Thyroid gland (tissue), 4 donors: ENCODE data around the gene CCDC92. TPM values are rescaled to one million over a fixed set of nuclear protein-coding genes. Genes with fewer than 3 reads are reported as not detected.

Experiments used
- DNase-seq, 2 donors: peaks; one replicate each; pipeline ENCODE4 v3.0.0-alpha.2; 2019
- H3K27ac ChIP-seq, 3 donors: fragments of 200-600 bp; sonication (generic); 1 replicate in 2 of 3; 2 replicates in 1 of 3; pipeline ENCODE4 v1.5.1; 2016 to 2019; ENCODE audit warnings: mild to moderate bottlenecking in 1 of 3, moderate library complexity in 1 of 3
- H3K27me3 ChIP-seq: fragments of 200-600 bp; sonication (generic); one replicate; pipeline ENCODE4 v1.5.1; 2019
- H3K36me3 ChIP-seq, 2 donors: fragments of 200-600 bp; sonication (generic); one replicate each; pipeline ENCODE4 v1.5.1; 2016 to 2019
- H3K4me1 ChIP-seq, 2 donors: fragments of 200-600 bp; sonication (generic); one replicate each; pipeline ENCODE4 v1.5.1; 2017 to 2019
- H3K4me3 ChIP-seq, 3 donors: fragments of 200-600 bp; sonication (generic); replicated peaks in 1 of 3; 1 replicate in 2 of 3; 2 replicates in 1 of 3; pipeline ENCODE4 v1.5.1; 2016; ENCODE audit warnings: mild to moderate bottlenecking in 1 of 3
- H3K9me3 ChIP-seq: fragments of 200-600 bp; sonication (generic); one replicate; pipeline ENCODE4 v1.5.1; 2017
- CTCF ChIP-seq, 6 experiments: fragments of 200-600 bp in 3 of 6; fragments of 450-650 bp in 3 of 6; sonication (generic) in 3 of 6; IDR thresholded peaks; one replicate each; pipeline ENCODE4 v1.5.1; 2016 to 2019; ENCODE audit warnings: antibody characterized with exemption in 6 of 6, mild to moderate bottlenecking in 2 of 6, inconsistent platforms in 1 of 6, moderate library complexity in 1 of 6
- POLR2A ChIP-seq, 2 donors: fragments of 450-650 bp; IDR thresholded peaks; one replicate each; pipeline ENCODE4 v1.6.1; 2017; ENCODE audit warnings: antibody characterized with exemption in 2 of 2, mild to moderate bottlenecking in 2 of 2, moderate library complexity in 1 of 2
- WGBS, 2 donors: methylation state at CpG; one replicate each; pipeline ENCODE4 v1.1.5; 2017; 5-methylcytosine and 5-hydroxymethylcytosine counted together
- intact Hi-C: fragments of 100-400 bp; cut with DNase I; formaldehyde crosslinking; loops from one replicate; pipeline ENCODE4 v1.15.1; 2023
- total RNA-seq, 4 donors: library from RNA; depleted of rRNA; stranded (reverse); fragments of >200 nt; gene quantifications; one replicate each; pipeline ENCODE4 v1.2.3, GENCODE V29; 2016

The CCDC92 gene
- total RNA-seq, 4 donors from 2014 or later = 26.6 to 47.0 (median 39.1) TPM

- peak; percentile 72 to 73 for DNase-seq
- Histone ChIP-seq H3K36me3 (peaks cover 19 to 27% of the 10 kb centered on the region in 2 donors), H3K9me3 (no peaks in the 10 kb centered on the region), H3K4me1 (peaks cover 0 to 24% of the 10 kb centered on the region in 2 donors), H3K4me3 (no peak overlapping the region), H3K27ac (peak overlapping the region; percentile 35 to 72 (median 45)), H3K27me3 (no peaks in the 10 kb centered on the region)
- intact Hi-C loops = no loop called here
- TF ChIP-seq CTCF (IDR thresholded peaks at IDR 0.05) (no peak), POLR2A (IDR thresholded peaks at IDR 0.05) (no peak)
- 89 to 91% methylated on average over 28 to 41 of the region's 46 CpGs for WGBS, 2 donors
Measured at GRCh38 chr12:123936956-123937706, 35.5 kb downstream of the CCDC92 start.

DNA sequence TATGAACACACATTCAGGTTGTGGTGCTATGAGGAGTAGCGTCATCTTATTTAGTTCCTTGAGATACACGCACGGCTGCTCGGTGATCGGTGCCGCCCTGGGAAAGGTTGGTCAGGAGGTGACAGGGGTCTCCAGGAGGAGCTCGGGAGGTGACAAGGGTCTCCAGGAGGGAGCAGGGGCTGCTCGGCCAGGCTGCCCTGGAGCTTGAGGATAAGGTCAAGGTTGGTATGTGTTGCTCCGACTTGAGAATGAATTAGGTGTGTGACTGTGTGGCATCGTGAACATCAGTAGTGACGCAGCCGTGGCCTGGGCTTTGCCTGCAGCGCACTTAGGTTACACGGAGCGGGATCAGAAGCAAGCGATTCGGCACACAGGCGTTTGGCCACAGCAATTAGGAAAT, 36.2 kb downstream of the CCDC92 start:
- peaks cover 0 to 24% of the 10 kb centered on the region in 2 donors for H3K4me1 ChIP-seq
- no peaks in the 10 kb centered on the region for H3K27me3 ChIP-seq
- DNase-seq = no peak
- H3K27ac ChIP-seq = no peak overlapping the region
- WGBS, 2 donors = 94 to 95% methylated on average over 18 of the region's 18 CpGs
- H3K4me3 ChIP-seq = no peak overlapping the region
- TF ChIP-seq CTCF (IDR thresholded peaks at IDR 0.05) = no peak
- no peak for TF ChIP-seq POLR2A (IDR thresholded peaks at IDR 0.05)
- intact Hi-C loops = no loop called here
- H3K36me3 ChIP-seq = peaks cover 12 to 20% of the 10 kb centered on the region in 2 donors
- H3K9me3 ChIP-seq = no peaks in the 10 kb centered on the region

GRCh38 chr12:123935956-123936355, 36.7 kb downstream of the CCDC92 start:
- 95 to 97% methylated on average over 7 of the region's 7 CpGs for WGBS, 2 donors
- no peak for DNase-seq
- H3K4me1 ChIP-seq = peaks cover 0 to 24% of the 10 kb centered on the region in 2 donors
- intact Hi-C loops = no loop called here
- H3K27ac ChIP-seq = no peak overlapping the region
- no peak overlapping the region for H3K4me3 ChIP-seq
- no peaks in the 10 kb centered on the region for H3K27me3 ChIP-seq
- TF ChIP-seq POLR2A (IDR thresholded peaks at IDR 0.05) = no peak
- TF ChIP-seq CTCF (IDR thresholded peaks at IDR 0.05) = no peak
- no peaks in the 10 kb centered on the region for H3K9me3 ChIP-seq
- H3K36me3 ChIP-seq = peaks cover 12 to 17% of the 10 kb centered on the region in 2 donors

DNA sequence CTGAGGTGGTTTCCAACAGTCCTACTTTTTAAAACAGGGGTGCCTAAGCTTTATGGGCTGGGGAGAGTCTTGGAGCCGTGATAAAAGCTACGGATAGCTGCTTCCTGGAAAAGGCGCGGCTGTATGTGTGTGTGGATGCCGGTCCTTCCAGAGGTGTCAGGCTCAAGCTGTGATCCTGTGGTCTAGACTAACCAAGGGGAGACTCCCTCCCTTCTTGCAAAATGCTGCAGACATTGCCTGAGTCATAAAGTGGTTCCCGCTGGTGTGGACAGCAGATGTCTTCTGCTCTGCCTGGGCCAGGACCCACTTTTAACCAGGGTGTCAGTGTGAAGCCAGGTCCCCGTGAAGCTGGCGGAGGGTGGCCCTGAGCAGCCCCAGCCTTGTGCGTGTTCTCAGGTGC, 37.8 kb downstream of the CCDC92 start:
- Histone ChIP-seq H3K36me3 (peaks cover 9 to 13% of the 10 kb centered on the region in 2 donors), H3K4me1 (peaks cover 0 to 24% of the 10 kb centered on the region in 2 donors), H3K27me3 (no peaks in the 10 kb centered on the region), H3K4me3 (no peak overlapping the region), H3K9me3 (no peaks in the 10 kb centered on the region), H3K27ac (no peak overlapping the region)
- 88 to 90% methylated on average over 7 to 9 of the region's 9 CpGs for WGBS, 2 donors
- DNase-seq = no peak
- no peak for TF ChIP-seq CTCF (IDR thresholded peaks at IDR 0.05)
- TF ChIP-seq POLR2A (IDR thresholded peaks at IDR 0.05) = no peak
- intact Hi-C loops = no loop called here

- WGBS, 2 donors = 79 to 98% methylated on average over 6 to 7 of the region's 11 CpGs
- H3K27ac ChIP-seq = no peak overlapping the region
- H3K36me3 ChIP-seq = peaks cover 6 to 13% of the 10 kb centered on the region in 2 donors
- H3K4me3 ChIP-seq = no peak overlapping the region
- TF ChIP-seq CTCF (IDR thresholded peaks at IDR 0.05) (no peak), POLR2A (IDR thresholded peaks at IDR 0.05) (no peak)
- H3K27me3 ChIP-seq = no peaks in the 10 kb centered on the region
- intact Hi-C loops = no loop called here
- no peak for DNase-seq
- no peaks in the 10 kb centered on the region for H3K9me3 ChIP-seq
- peaks cover 0 to 24% of the 10 kb centered on the region in 2 donors for H3K4me1 ChIP-seq
Measured at GRCh38 chr12:123934016-123934620, 38.5 kb downstream of the CCDC92 start.
